Vagina (tissue), 2 donors: Measurements from ENCODE around the gene FBP1.

ENCODE experiments used
- POLR2A ChIP-seq, 2 donors: fragments of 450-650 bp; IDR thresholded peaks; one replicate each; pipeline ENCODE4 v1.6.1; 2017; ENCODE audit warnings: antibody characterized with exemption in 2 of 2, mild to moderate bottlenecking in 2 of 2, moderate library complexity in 2 of 2
- POLR2AphosphoS5 ChIP-seq, 2 donors: sonication (generic); formaldehyde crosslinking; IDR thresholded peaks; one replicate each; pipeline ENCODE4 v1.9.0; 2017; ENCODE audit warnings: antibody characterized with exemption in 2 of 2, mild to moderate bottlenecking in 2 of 2, low read depth in 1 of 2; ENCODE audit not compliant: insufficient read depth in 1 of 2
- TF ChIP-seq, protein P1 (sequence below), 3 experiments: fragments of 450-650 bp in 2 of 3; fragments of 200-600 bp in 1 of 3; sonication (generic) in 1 of 3; IDR thresholded peaks; one replicate each; pipeline ENCODE4 v1.5.1; 2017 to 2019; ENCODE audit warnings: antibody characterized with exemption in 3 of 3, mild to moderate bottlenecking in 2 of 3, moderate library complexity in 2 of 3

DNA sequence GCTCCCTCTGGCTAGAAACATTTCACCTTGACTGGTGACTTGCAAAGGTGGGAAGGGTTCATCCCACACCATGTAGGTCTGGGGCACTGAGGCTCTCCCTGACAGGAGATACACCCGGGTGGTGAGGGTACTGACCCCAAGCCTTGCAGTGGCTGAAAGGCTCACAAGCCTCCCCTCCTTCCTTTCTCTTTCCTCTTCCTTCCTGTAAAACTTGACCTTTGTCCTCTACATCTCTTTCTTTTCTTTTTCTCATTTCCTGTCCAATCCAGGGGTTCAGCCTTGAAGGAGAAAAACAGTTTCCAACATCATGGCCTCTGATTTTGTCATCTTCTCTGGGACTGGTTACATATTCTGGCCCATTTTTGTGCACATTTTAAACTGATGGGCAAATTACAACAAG, 62.3 kb downstream of the FBP1 start:
- TF ChIP-seq POLR2A (IDR thresholded peaks at IDR 0.05), result no peak
- TF ChIP-seq, protein P1, sequence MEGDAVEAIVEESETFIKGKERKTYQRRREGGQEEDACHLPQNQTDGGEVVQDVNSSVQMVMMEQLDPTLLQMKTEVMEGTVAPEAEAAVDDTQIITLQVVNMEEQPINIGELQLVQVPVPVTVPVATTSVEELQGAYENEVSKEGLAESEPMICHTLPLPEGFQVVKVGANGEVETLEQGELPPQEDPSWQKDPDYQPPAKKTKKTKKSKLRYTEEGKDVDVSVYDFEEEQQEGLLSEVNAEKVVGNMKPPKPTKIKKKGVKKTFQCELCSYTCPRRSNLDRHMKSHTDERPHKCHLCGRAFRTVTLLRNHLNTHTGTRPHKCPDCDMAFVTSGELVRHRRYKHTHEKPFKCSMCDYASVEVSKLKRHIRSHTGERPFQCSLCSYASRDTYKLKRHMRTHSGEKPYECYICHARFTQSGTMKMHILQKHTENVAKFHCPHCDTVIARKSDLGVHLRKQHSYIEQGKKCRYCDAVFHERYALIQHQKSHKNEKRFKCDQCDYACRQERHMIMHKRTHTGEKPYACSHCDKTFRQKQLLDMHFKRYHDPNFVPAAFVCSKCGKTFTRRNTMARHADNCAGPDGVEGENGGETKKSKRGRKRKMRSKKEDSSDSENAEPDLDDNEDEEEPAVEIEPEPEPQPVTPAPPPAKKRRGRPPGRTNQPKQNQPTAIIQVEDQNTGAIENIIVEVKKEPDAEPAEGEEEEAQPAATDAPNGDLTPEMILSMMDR (IDR thresholded peaks at IDR 0.05), result no peak
- TF ChIP-seq POLR2AphosphoS5 (IDR thresholded peaks at IDR 0.05; ENCODE audit: insufficient read depth in 1 of 2, low read depth in 1 of 2), result no peak
